HG02973 (cell line): ENCODE measurements around the gene PNPO.
"Not testable (repeated sequence)": the region's sequence is repeated elsewhere in the genome, so short reads cannot be mapped to it uniquely, and the experiment has no call there.

ENCODE experiments used
- ATAC-seq: cut with Tn5 transposase; IDR thresholded peaks from one replicate; pipeline ENCODE4 v1.9.1; 2021; ENCODE audit warnings: moderate library complexity; ENCODE audit not compliant: unreplicated experiment

Gene PNPO

DNA sequence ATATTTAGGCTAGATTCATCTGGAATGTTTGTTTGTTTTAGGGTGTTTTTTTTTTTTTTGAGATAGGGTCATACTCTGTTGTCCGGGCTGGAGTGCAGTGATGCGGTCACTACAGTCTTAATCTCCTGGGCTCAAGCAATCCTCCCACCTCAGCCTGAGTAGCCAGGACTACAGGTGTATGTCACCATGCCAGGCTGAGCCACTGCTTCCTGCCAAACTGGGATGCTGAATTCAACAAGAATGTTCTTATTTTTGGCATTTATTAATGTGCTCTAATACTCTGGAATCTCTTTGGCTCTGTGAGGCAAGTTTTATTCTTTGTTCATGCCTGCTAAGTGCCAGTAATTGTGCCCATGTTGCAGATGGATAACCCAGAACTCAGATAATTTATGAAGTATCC, 23.8 kb upstream of the PNPO start:
- ATAC-seq: no peak

DNA sequence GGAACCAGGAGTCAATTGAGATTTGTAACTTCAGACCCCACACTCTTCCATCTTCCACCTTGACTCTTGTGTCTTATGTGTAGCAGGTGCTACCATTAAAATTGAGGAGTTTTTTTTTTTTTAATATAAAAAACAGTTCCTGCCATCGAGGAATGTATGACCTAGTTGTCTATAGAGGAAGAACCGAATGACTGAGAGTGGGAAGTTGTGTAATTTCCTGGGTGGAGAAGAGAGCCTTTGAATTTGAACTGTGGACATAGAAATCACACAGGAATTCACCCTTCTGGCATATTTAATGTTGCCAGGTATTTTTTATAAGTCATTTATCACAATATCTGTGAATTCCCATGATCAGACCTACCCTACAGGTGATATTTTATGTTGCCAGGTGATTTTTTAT, 23.4 kb upstream of the PNPO start:
- ATAC-seq: no peak

DNA sequence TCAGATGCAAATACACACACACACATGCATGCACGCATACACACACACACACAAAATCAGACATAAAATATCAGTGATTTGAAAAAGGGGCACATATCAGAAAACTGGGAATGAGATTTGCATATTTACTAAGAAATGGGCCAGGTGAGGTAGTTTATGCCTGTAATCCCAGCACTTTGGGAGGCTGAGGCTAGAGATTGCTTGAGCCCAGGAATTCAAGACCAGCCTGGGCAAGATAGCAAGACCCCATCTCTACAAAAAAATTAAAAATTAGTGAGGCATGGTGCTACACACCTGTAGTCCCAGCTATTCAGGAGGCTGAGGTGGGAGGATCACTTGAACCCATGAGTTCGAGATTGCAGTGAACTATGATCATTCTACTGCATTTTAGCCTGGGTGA, 22.4 kb upstream of the PNPO start:
- no peak for ATAC-seq

DNA sequence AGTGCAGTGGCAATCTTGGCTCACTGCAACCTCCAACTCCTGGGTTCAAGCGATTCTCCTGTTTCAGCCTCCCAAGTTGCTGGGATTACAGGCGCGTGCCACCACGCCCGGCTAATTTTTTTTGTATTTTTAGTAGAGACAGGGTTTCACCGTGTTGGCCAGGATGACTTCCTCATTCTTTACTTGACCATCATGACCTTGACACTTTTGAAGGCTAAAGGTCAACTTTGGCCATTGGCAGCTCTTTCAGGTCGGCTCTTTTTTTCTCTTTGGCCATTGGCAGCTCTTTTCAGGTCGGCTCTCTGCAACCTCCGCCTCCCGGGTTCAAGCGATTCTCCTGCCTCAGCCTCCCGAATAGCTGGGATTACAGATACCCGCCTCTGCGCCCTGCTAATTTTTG, 21.5 kb upstream of the PNPO start:
- not testable (repeated sequence) for ATAC-seq

DNA sequence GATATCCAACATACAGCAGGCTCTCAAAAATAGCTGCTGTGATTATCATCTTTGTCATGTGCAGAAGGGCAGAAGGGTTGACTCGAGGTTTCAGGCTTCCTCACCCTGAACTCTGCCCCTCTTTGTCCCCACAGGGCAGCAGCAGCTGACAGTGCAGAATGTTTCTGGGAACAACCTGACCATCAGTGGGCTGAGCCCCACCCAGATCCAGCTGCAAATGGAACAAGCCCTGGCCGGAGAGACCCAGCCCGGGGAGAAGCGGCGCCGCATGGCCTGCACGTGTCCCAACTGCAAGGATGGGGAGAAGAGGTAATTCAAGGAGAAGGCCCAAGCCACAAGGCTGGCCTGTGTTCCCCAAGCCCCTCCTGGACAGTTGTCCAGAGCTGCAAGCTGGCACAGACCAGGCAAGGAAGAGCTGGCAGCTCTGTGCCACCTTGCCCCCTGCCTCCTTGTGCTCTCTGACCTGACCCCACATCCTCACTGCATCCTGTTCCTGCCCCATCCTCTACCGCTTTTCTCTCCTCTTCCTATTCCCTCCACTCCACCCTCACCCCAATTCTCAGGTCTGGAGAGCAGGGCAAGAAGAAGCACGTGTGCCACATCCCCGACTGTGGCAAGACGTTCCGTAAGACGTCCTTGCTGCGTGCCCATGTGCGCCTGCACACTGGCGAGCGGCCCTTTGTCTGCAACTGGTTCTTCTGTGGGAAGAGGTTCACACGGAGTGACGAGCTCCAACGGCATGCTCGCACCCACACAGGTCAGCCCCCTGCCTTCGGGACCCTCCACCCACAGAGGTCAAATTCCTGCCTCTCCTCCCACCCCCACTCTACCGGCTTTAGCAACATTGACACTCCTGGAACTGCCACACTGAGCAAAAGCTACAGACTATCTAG, 16.3 kb upstream of the PNPO start:
- no peak for ATAC-seq

DNA sequence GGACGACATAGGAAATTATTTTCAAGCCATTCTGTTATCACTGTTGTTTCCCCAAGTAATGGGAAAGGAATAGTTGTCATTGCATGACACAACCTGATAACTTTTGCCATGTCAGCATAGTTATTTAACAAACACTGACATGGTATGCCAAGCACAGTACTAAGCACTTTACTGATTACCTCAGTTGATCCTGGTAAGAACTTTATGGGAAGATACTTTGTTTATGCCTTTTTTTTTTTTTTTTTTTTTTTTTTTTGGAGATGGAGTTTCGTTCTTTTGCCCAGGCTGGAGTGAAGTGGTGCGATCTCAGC, 15.7 kb upstream of the PNPO start:
- ATAC-seq: no peak

DNA sequence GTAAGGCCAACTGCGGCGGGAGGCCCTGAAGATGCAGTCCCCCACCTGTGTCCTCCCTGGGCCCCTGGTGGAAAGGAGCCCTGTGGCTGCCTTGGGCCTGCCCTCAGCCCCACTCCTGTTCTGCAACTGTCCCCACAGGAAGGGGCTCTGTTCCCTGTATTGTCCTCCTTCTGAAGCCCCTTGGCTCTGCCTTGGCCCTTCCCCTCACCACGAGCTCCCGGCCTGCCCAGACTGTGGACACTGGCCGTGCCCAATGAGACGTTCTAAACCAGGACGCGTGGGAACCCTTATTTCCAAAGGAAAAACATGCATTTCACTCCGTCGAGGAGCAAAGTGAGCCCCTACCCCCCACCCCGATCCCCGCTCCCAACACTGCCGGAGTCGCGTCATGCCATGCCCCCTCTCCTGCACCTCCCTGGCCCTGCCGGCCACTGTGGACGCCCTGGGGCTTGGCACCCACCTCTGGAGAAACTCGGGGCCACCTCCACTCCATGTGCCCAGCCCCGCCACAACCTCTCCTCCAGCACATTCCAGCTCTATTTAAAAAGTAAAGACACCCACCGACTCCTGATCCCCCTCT, 13.5 kb upstream of the PNPO start:
- no peak for ATAC-seq

DNA sequence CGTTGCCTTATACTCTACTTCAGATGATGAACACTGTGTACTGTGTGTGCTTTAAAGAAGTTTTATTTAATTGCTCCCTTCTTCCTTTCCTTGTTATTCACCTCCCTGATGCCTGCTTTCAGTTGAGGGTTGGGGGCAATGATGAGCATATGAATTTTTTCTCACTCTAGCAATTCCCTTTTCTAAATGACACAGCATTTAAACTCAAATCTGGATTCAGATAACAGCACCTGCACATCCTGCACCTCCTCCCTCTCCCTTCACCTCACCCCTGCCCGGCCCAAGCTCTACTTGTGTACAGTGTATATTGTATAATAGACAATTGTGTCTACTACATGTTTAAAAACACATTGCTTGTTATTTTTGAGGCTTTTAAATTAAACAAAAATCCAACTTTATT, 13.0 kb upstream of the PNPO start:
- ATAC-seq: no peak

DNA sequence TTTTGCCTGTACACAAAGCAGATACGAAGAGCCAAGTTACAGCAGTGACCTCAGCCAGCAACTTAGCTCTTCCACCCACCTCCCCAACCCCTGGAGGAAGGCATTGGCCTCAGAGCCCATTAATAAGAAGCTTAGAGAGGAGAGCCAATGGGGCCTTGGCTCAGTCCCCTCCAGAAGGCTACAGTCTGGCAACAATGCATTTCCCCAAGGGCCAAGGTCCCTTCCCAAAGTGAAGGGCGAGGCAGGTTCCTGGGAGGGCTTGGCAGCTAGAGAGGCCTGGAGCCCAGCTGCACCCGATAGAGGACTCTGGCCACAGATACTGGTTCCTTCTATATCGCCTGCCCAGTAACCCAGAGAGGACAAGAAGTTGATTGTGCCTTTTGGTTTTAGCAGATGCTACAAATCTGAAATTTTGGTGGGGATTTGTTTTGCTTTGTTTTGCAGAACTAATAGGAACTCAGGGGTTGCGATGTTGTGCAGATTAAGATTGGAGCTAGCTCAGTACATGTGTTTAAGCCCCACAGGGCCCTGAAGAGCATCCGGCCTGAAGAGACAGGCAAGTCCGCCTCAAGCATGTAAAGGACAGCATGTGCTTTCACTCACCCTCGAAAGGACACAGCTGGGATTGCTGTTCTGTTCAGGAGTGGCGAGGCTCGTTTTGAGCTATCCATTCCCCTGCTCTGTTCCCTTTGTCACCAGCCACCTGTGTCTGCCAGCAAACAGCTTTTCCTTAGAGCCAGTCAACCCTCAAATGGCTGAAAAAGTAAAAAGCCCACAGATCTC, 12.0 kb upstream of the PNPO start:
- no peak for ATAC-seq

DNA sequence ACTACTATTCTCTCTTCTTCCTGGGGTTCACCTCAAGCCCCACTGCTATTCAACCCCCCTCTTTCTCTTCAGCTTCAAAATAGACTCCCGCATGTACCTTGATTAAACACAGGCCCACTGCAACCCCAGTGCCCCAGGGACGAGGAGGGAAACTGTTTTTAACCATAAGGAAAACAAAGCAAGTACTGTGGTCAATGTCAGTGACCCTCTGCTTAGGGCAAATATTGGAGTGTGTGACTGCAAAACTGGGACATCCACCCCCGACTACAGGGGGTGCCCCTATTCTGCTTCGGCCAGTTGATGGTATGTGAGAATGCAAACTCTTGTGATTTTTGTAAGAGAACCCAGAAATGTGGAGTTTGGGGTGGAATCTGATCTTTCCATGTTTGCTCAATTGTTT, 9.5 kb upstream of the PNPO start:
- ATAC-seq: no peak

DNA sequence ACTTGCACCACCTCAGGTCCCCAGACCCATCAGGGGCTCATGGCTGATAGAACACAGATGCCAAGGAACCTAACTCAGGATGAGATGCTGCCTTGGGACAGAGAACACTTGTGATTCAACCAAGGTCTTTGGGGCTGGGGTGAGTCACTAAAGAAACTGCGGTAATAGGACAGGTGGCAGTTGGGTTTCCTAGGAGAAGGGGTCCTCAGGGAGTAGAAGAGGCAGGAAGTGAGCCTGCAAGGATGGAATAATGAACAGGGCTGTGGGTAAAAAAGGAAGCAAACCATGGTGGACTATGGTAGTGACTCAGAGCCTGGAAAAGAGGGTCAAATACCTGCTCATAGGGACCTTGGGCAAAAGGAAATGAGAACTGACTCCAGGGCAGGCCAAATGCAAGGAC, 6.5 kb upstream of the PNPO start:
- ATAC-seq: no peak

DNA sequence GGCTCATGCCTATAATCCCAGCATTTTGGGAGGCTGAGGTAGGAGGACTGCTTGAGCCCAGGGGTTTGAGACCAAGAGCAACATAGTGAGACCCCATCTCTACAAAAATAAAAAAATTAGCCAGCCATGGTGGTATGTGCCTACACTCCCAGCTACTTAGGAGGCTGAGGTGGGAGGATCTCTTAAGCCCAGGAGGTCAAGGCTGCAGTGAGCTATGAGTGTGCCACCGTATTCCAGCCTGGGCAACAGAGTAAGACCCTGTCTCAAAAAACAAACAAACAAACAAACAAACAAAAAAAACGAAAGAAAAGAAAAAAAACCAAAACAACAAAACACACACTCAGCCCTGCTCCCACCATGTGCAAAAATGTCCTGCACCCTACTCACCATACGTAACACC, 5.9 kb upstream of the PNPO start:
- not testable (repeated sequence) for ATAC-seq

DNA sequence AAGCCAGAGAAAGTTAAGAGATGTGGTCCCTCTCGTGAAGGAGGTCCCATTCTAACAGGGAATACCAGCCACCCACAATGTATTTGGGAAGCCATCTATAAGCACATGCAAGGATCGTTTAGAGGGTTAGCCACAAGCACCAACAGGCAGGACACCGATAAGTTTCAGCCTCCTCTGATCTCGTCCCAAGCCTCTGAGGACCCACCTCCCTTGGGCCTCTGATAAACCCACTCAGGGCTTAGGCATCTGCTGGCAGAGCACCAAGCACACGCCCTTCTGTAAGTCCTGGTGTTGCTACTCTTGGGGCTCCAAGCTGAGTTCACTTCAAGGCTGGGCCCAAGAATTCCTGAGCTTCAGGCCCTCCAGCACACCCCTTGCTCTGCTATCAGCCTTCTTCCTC, 5.4 kb upstream of the PNPO start:
- ATAC-seq: no peak

DNA sequence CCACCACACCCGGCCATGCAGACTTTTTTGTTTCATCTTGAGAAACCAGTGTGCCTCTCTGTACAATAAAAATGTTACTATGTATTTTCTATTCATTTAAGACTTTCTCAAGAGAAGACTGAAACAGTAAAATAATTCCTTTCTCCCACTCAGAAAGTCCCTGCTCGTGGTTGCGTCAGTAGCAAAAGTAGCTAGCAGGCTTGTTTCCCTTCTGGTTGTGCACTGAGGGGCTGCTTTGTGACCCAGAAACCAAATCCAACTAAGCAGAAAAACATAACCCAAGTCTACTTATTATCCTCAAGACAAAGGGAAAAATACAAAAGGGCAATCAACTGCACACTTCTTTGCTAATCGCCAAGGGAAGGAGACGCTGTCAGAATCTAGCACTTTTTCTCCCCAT, 3.4 kb upstream of the PNPO start:
- no peak for ATAC-seq

DNA sequence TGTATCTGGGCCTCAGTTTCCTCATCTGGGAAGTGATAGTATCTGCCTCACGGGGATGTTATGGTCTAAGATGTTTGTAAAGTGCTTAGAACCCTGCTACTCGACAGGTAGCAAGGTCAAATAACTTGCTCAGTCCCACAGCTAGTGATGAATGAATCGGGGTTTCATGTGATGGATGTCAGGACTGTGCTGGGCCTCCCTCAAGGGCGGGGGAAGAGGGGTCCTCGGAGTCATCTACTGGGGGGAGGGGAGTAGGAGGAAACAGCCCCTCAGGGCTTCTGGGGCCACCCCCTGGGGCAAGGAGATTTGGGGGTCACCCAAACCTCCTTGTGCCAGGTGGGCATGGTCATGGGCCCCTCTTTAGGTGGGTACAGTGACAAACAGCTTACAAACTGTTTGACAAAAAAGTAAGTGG, 732 bp downstream of the PNPO start:
- no peak for ATAC-seq

DNA sequence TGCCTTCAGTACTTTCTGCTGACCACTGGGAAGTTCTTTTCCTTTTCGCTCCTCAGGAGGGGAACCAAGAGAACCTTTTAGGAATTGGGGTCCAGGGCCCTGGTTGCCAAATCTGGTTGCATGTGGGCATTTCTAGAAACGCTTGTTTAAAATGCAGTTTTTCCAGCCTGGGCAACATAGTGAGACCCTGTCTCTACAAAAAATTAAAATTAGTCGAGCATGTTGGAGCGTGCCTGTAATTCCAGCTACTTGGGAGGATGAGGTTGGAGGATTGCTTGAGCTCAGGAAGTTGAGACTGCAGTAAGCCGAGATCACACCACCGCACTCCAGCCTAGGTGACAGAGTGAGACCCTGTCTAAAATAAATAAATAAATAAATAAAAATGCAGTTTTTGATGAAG, 1.2 kb downstream of the PNPO start:
- no peak for ATAC-seq

DNA sequence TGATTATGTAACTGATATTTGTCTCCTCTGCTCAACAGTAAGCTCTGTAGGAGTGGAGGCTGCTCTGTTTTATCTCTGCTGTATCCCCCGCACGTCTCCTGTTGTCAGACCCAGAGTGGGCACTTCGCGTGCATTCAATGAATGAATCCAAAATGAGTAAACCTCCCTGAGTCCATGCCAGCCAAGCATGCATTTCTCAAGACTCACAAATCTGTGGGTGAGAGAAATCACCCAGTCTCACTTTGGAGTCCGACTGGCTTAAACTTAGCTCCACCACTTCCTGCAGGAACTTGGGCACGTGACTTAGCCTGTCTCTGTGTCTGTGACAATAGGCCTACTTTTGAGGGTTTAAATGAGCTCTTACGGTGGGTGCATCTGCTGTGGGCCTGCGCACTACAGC, 3.7 kb downstream of the PNPO start:
- ATAC-seq: no peak

DNA sequence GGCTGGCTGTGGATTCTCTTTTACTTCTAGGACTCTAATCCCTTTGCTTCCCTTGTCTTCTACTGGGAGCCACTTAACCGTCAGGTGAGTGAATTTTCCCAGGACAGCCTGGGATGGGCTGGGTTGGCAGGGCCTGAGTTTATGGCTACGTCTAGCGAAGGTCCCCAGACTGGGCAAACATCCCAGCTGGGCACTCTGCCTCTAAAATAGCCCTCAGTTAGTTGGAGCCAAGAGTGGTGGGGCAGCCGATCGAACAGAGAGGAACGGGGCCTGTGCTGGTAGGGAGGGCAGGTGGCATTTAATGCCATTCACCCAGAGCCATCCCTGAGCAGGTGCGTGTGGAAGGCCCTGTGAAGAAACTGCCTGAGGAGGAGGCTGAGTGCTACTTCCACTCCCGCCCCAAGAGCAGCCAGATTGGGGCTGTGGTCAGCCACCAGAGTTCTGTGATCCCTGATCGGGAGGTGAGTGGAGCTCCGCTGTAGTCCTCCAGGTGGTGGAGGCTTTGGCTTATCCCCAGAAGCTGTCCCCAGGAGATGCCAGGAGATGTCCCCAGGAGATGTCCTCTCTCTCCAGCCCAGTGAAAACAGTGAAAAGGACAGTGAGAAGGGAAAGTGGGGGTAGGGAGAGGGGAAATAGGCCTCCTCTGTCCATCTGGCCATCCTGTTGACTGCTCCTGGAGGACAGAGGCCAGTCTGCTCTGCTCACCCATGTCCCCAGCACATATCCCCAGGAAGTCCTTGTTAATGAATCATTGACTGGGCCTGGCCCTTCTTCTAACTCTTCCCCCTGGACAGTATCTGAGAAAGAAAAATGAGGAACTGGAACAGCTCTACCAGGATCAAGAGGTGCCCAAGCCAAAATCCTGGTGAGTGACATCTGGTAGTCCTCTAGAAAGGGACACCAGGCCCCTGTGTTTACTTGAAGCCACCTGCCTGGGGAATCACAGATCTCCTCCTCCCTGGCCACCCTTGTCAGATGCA, 4.4 kb downstream of the PNPO start:
- ATAC-seq: no peak

DNA sequence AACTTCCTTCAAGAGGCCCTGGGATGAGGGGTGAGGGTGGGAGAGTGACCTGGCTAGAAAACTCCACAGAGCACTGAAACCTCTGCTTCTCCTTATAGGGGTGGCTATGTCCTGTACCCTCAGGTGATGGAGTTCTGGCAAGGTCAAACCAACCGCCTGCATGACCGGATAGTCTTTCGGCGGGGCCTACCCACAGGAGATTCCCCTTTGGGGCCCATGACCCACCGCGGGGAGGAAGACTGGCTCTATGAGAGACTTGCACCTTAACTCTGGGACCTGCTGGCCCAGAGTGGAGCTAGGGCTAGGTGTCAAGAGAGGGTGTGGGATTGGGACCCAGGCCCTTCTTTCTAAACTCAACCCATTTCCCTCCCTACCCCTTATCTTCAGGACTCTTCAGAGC, 5.1 kb downstream of the PNPO start:
- ATAC-seq: no peak

DNA sequence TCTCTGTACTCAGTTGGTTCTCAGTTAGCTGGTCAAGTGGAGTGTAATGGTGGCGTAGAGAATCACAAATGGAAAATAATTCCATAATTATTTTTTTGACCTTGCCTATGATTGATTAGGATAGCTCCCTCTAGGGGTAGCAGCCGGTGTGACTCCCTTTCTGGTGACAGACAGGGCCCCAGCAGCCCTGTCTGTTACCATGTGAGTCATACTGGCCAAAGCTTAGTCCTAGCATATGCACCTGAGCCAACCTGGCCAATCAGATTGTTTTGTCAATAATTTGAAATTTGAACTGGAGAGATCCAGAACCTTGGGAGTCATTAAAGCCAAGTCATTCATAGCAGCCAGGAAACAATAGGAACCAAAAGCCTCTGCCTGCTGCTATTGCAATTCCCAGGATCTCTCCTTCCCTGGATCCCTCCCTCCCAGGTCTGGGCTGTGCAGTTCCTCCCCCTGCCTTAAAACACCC, 5.6 kb downstream of the PNPO start:
- ATAC-seq: peak; percentile 52

DNA sequence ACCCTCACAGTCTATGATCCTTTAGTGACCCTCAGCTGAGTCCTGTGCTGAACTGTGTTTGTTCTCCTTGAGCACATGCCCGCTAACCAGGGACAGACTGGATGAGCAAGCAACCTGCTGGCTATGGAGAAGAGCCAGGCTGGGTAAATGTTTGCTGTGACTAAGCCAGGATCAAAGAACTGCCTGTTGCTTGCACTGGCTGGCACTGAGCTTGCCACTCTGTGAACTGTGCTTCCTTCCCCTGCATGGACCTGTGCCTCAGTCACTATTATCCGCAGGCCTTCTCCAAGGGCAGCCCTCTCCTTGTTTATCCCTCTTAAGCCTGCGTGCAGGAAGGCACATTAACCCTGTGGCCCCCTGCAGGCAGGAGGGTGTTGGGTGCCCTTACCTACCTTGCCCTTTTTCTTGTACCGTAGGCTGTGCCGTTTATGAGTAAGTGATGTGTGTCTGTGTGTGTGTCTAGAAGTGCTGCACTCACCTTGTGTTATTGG, 7.4 kb downstream of the PNPO start:
- no peak for ATAC-seq
